Body of pancreas (tissue), 4 donors: ENCODE measurements around the gene RDH12.

ENCODE experiments used
- POLR2A ChIP-seq, 3 donors: fragments of 450-650 bp; IDR thresholded peaks; one replicate each; pipeline ENCODE4 v1.6.1; 2016; ENCODE audit warnings: antibody characterized with exemption in 3 of 3, mild to moderate bottlenecking in 2 of 3
- TF ChIP-seq, protein P1 (sequence below), 7 experiments: fragments of 450-650 bp in 4 of 7; fragments of 200-600 bp in 3 of 7; sonication (generic) in 3 of 7; IDR thresholded peaks; one replicate each; pipeline ENCODE4 v1.5.1; 2016 to 2019; ENCODE audit warnings: antibody characterized with exemption in 7 of 7

DNA sequence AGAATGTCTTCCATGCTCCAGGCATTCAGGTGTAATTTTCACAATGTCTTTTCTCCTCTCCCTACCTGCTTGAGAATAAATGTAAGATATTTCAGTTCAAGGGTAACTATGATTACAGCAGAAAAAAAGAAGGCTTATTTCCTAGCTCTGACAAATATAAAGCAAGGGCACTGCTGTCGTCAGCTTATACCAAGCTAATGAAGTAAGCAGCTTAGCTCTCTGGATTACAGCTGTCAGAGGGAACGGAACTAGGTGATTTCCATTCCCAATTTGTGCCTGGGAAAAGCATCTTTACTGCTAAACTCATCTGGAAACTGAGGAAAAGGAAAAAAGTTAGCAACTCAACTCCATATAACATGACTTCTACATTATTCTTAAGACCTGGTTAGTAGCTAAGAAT is 58.2 kb downstream of the RDH12 start:
- TF ChIP-seq, protein P1, sequence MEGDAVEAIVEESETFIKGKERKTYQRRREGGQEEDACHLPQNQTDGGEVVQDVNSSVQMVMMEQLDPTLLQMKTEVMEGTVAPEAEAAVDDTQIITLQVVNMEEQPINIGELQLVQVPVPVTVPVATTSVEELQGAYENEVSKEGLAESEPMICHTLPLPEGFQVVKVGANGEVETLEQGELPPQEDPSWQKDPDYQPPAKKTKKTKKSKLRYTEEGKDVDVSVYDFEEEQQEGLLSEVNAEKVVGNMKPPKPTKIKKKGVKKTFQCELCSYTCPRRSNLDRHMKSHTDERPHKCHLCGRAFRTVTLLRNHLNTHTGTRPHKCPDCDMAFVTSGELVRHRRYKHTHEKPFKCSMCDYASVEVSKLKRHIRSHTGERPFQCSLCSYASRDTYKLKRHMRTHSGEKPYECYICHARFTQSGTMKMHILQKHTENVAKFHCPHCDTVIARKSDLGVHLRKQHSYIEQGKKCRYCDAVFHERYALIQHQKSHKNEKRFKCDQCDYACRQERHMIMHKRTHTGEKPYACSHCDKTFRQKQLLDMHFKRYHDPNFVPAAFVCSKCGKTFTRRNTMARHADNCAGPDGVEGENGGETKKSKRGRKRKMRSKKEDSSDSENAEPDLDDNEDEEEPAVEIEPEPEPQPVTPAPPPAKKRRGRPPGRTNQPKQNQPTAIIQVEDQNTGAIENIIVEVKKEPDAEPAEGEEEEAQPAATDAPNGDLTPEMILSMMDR (IDR thresholded peaks at IDR 0.05) = no peak
- no peak for TF ChIP-seq POLR2A (IDR thresholded peaks at IDR 0.05)
